ENCODE data around the gene MAP3K3. TPM values are rescaled to one million over a fixed set of nuclear protein-coding genes. Genes with fewer than 3 reads are reported as not detected.

Gene MAP3K3
- total and polyA plus RNA-seq, 8 donors, result 41.3 to 58.3 (median 43.7) TPM

DNA sequence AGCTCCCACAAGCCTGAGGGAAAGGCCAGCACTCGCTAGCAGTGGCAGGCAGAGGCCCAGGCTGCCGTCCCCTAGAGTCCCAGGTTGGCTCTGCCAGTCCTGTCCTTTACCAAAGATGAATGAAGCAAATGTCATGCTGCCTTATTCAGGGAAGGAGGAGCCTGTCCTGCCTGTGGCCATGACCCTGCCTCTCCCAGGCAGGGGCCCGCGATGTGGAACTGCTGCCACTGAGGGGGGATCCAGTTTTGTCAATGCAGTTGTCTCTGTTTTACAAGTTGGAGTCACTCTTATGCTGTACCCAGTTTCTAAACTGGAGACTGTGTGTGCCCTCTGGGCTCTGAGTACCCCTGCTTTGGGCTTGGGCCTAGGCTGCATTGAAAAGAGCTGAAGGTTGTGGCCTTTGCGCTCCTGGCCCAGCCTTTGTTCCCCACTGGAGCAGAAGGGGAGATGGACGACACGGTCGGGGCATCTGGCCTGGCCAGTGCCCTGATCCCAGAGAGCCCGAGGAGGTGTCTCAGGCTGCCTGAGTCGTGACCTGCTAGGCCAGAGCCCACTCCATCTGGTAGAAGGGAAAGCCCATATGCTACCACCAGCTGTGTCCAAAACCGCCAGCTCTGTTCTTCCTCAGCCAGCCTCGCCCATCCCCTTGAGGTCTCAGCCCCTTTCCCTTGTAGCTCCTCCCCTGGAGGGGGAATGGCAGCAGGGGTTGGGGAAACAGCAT is 72.2 kb downstream of the MAP3K3 start:
- intact Hi-C loops (cut with DNase I), result no loop called here
- TF ChIP-seq, protein P1, sequence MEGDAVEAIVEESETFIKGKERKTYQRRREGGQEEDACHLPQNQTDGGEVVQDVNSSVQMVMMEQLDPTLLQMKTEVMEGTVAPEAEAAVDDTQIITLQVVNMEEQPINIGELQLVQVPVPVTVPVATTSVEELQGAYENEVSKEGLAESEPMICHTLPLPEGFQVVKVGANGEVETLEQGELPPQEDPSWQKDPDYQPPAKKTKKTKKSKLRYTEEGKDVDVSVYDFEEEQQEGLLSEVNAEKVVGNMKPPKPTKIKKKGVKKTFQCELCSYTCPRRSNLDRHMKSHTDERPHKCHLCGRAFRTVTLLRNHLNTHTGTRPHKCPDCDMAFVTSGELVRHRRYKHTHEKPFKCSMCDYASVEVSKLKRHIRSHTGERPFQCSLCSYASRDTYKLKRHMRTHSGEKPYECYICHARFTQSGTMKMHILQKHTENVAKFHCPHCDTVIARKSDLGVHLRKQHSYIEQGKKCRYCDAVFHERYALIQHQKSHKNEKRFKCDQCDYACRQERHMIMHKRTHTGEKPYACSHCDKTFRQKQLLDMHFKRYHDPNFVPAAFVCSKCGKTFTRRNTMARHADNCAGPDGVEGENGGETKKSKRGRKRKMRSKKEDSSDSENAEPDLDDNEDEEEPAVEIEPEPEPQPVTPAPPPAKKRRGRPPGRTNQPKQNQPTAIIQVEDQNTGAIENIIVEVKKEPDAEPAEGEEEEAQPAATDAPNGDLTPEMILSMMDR (IDR thresholded peaks at IDR 0.05), result no peak
- peaks cover 0 to 64% of the 10 kb centered on the region in 2 donors for H3K36me3 ChIP-seq

DNA sequence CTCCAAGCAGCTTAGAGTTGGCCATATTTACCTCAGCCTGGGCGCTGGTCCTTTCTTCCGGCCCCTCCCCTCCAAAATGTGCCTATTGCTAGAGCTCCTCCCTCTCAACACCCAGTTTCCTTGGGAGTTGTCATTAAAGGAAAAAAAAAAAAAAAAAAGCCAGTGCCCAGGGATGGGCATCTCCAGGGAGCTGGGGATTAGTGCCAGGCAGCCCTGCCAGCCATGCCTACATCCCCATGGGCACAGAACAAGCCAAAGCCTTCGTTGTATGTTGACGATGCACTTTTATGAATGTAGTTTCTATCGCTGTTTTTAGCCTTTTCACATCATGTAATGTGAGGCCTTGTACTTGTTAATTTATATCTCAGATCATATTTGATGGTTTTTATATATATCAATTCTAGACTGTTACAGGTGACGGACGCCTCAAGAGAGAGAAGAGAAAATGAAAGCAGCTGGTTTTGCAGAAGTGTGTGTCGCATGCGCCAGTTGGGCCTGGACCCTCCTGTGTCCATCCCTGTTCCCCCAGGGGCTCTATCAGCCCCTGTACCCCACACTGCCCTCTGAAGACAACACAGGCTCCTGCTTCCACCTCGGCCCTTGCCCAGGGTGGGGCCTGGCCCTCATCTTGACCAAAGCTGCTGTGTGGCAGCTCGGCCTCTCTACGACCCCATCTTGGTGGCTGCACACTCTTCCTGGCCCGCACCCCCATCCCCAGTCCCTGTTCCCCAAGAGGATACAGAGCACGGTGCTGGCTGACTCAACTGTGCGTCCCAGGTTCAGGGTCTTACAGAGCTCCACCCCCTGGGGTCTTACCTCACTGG is 72.9 kb downstream of the MAP3K3 start:
- ATAC-seq (no peak), DNase-seq (peak in 1 of 4 donors; percentile 63)
- H3K27ac ChIP-seq, result no peak overlapping the region
- peaks cover 0 to 56% of the 10 kb centered on the region in 2 donors for H3K36me3 ChIP-seq
- intact Hi-C loops (cut with DNase I), result no loop called here
- no peaks in the 10 kb centered on the region for H3K27me3 ChIP-seq
- TF ChIP-seq, protein P1 (IDR thresholded peaks at IDR 0.05), result no peak
- no peak overlapping the region for H3K4me3 ChIP-seq
- H3K9me3 ChIP-seq, result no peaks in the 10 kb centered on the region
- H3K4me1 ChIP-seq, result peaks cover 3 to 34% of the 10 kb centered on the region in 2 donors

More for the DNA sequence above, 72.2 kb downstream of the MAP3K3 start:
- Histone ChIP-seq H3K27ac (no peak overlapping the region), H3K27me3 (no peaks in the 10 kb centered on the region), H3K4me1 (peaks cover 3 to 33% of the 10 kb centered on the region in 2 donors), H3K4me3 (no peak overlapping the region), H3K9me3 (no peaks in the 10 kb centered on the region)
- DNase-seq, result no peak
- ATAC-seq, result no peak

DNA sequence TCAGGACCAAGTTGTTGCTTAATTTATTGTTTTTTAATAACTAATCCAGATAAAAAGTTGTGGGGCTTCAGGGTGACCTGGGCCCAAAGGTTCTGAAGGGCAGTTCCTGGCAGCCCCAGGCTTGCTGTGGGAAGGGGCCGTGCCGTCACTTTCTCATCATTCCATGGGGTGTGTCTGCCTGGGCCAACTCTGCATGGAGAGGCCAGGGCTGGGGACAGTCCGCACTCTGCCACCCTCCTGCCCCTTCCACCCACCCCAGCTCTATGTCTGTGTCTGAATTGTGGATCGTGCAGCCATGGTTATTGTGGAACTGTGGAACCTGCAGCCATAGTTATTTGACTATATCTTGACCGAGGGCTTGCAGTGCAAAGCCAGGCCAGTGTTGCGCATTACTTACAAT is 73.7 kb downstream of the MAP3K3 start:
- Histone ChIP-seq H3K27me3 (no peaks in the 10 kb centered on the region), H3K4me1 (peaks cover 3 to 41% of the 10 kb centered on the region in 2 donors), H3K9me3 (no peaks in the 10 kb centered on the region), H3K27ac (peak overlapping the region in 1 of 2 donors; percentile 89), H3K4me3 (no peak overlapping the region), H3K36me3 (peaks cover 0 to 49% of the 10 kb centered on the region in 2 donors)
- ATAC-seq, result no peak
- intact Hi-C loops (cut with DNase I), result no loop called here
- TF ChIP-seq, protein P1 (IDR thresholded peaks at IDR 0.05), result no peak
- DNase-seq, result no peak

DNA sequence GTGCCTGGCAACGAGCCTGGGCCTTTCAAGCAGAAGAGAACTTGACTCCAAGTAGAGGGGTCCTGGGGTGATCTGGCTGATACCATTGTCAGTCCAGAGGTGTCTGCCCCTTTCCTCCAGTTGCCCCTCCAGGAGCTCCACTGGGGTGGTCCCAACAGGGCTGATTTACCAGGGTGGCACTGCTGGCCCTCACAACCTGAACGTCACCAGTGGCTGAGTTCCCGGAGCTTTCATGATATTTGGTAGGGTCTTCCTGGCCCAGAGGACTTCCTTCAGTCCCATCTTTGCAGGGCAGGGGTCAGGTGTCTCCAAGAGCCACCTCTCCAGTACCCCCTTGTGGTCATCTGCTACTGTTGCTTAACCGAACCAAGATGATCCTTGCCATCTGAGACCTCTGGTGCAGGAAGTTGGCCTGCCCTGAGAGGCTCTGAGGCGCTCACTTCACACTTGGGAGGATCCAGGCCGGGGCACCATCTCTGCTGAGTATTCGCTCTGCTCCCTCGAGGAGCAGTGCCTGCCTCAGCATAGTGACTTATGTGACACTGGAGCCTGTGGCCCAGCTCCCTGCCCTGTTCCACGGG is 74.3 kb downstream of the MAP3K3 start:
- peaks cover 3 to 47% of the 10 kb centered on the region in 2 donors for H3K4me1 ChIP-seq
- ATAC-seq, result no peak
- intact Hi-C loops (cut with DNase I), result no loop called here
- no peak for DNase-seq
- peaks cover 0 to 43% of the 10 kb centered on the region in 2 donors for H3K36me3 ChIP-seq
- H3K9me3 ChIP-seq, result no peaks in the 10 kb centered on the region
- TF ChIP-seq, protein P1 (IDR thresholded peaks at IDR 0.05), result peak; percentile 14 to 17
- H3K27ac ChIP-seq, result peak overlapping the region in 1 of 2 donors; percentile 89
- no peaks in the 10 kb centered on the region for H3K27me3 ChIP-seq
- H3K4me3 ChIP-seq, result no peak overlapping the region

All from left lung (tissue), 10 donors.